ENCODE measurements around the gene TIE1. TPM values are rescaled to one million over a fixed set of nuclear protein-coding genes. Genes with fewer than 3 reads are reported as not detected.

TIE1 gene
- total and polyA plus RNA-seq, 2 of the 13 experiments (the other 11 are each of a cell fraction or from before 2014, with no cell fraction given), result 0.58 to 0.84 TPM

DNA sequence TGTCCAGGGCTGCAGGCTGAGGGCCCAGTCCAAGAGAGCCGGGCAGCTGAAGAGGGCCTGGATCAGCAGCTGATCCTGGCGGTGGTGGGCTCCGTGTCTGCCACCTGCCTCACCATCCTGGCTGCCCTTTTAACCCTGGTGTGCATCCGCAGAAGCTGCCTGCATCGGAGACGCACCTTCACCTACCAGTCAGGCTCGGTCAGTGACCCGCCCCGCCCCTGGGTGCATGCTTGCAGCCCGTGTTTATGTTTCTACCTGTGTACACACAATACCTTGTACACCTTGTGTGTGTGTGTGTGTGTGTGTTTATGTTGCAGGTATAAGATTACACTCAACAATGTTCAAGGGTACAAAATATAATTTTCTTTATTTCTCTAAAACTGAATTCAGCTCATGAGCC lies 13.0 kb downstream of the TIE1 start (continued):
- TF ChIP-seq, protein P1, sequence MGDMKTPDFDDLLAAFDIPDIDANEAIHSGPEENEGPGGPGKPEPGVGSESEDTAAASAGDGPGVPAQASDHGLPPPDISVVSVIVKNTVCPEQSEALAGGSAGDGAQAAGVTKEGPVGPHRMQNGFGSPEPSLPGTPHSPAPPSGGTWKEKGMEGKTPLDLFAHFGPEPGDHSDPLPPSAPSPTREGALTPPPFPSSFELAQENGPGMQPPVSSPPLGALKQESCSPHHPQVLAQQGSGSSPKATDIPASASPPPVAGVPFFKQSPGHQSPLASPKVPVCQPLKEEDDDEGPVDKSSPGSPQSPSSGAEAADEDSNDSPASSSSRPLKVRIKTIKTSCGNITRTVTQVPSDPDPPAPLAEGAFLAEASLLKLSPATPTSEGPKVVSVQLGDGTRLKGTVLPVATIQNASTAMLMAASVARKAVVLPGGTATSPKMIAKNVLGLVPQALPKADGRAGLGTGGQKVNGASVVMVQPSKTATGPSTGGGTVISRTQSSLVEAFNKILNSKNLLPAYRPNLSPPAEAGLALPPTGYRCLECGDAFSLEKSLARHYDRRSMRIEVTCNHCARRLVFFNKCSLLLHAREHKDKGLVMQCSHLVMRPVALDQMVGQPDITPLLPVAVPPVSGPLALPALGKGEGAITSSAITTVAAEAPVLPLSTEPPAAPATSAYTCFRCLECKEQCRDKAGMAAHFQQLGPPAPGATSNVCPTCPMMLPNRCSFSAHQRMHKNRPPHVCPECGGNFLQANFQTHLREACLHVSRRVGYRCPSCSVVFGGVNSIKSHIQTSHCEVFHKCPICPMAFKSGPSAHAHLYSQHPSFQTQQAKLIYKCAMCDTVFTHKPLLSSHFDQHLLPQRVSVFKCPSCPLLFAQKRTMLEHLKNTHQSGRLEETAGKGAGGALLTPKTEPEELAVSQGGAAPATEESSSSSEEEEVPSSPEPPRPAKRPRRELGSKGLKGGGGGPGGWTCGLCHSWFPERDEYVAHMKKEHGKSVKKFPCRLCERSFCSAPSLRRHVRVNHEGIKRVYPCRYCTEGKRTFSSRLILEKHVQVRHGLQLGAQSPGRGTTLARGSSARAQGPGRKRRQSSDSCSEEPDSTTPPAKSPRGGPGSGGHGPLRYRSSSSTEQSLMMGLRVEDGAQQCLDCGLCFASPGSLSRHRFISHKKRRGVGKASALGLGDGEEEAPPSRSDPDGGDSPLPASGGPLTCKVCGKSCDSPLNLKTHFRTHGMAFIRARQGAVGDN (CRISPR knock-in tag; IDR thresholded peaks at IDR 0.05), result peak; percentile 24; the same call in 1 of the 2 replicates
- TF ChIP-seq, protein P2, sequence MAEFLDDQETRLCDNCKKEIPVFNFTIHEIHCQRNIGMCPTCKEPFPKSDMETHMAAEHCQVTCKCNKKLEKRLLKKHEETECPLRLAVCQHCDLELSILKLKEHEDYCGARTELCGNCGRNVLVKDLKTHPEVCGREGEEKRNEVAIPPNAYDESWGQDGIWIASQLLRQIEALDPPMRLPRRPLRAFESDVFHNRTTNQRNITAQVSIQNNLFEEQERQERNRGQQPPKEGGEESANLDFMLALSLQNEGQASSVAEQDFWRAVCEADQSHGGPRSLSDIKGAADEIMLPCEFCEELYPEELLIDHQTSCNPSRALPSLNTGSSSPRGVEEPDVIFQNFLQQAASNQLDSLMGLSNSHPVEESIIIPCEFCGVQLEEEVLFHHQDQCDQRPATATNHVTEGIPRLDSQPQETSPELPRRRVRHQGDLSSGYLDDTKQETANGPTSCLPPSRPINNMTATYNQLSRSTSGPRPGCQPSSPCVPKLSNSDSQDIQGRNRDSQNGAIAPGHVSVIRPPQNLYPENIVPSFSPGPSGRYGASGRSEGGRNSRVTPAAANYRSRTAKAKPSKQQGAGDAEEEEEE (CRISPR knock-in tag; IDR thresholded peaks at IDR 0.05; ENCODE audit: borderline replicate concordance), result 0 out of 2 replicates have a peak, but pooled peaks have one; percentile 61
- TF ChIP-seq IKZF1 (IDR thresholded peaks at IDR 0.05), result no peak
- peak; percentile 41; the same call in 1 of the 2 replicates for TF ChIP-seq HOXA3 (CRISPR knock-in tag; IDR thresholded peaks at IDR 0.05)
- TF ChIP-seq, protein P3, sequence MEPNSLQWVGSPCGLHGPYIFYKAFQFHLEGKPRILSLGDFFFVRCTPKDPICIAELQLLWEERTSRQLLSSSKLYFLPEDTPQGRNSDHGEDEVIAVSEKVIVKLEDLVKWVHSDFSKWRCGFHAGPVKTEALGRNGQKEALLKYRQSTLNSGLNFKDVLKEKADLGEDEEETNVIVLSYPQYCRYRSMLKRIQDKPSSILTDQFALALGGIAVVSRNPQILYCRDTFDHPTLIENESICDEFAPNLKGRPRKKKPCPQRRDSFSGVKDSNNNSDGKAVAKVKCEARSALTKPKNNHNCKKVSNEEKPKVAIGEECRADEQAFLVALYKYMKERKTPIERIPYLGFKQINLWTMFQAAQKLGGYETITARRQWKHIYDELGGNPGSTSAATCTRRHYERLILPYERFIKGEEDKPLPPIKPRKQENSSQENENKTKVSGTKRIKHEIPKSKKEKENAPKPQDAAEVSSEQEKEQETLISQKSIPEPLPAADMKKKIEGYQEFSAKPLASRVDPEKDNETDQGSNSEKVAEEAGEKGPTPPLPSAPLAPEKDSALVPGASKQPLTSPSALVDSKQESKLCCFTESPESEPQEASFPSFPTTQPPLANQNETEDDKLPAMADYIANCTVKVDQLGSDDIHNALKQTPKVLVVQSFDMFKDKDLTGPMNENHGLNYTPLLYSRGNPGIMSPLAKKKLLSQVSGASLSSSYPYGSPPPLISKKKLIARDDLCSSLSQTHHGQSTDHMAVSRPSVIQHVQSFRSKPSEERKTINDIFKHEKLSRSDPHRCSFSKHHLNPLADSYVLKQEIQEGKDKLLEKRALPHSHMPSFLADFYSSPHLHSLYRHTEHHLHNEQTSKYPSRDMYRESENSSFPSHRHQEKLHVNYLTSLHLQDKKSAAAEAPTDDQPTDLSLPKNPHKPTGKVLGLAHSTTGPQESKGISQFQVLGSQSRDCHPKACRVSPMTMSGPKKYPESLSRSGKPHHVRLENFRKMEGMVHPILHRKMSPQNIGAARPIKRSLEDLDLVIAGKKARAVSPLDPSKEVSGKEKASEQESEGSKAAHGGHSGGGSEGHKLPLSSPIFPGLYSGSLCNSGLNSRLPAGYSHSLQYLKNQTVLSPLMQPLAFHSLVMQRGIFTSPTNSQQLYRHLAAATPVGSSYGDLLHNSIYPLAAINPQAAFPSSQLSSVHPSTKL (CRISPR knock-in tag; IDR thresholded peaks at IDR 0.05), result 0 out of 2 replicates have a peak, but pooled peaks have one; percentile 39
- peak; percentile 64; the same call in 1 of the 2 replicates for TF ChIP-seq SALL1 (CRISPR knock-in tag; IDR thresholded peaks at IDR 0.05)
- no peak for TF ChIP-seq ZNF12 (CRISPR knock-in tag; IDR thresholded peaks at IDR 0.05)
- TF ChIP-seq, protein P4, sequence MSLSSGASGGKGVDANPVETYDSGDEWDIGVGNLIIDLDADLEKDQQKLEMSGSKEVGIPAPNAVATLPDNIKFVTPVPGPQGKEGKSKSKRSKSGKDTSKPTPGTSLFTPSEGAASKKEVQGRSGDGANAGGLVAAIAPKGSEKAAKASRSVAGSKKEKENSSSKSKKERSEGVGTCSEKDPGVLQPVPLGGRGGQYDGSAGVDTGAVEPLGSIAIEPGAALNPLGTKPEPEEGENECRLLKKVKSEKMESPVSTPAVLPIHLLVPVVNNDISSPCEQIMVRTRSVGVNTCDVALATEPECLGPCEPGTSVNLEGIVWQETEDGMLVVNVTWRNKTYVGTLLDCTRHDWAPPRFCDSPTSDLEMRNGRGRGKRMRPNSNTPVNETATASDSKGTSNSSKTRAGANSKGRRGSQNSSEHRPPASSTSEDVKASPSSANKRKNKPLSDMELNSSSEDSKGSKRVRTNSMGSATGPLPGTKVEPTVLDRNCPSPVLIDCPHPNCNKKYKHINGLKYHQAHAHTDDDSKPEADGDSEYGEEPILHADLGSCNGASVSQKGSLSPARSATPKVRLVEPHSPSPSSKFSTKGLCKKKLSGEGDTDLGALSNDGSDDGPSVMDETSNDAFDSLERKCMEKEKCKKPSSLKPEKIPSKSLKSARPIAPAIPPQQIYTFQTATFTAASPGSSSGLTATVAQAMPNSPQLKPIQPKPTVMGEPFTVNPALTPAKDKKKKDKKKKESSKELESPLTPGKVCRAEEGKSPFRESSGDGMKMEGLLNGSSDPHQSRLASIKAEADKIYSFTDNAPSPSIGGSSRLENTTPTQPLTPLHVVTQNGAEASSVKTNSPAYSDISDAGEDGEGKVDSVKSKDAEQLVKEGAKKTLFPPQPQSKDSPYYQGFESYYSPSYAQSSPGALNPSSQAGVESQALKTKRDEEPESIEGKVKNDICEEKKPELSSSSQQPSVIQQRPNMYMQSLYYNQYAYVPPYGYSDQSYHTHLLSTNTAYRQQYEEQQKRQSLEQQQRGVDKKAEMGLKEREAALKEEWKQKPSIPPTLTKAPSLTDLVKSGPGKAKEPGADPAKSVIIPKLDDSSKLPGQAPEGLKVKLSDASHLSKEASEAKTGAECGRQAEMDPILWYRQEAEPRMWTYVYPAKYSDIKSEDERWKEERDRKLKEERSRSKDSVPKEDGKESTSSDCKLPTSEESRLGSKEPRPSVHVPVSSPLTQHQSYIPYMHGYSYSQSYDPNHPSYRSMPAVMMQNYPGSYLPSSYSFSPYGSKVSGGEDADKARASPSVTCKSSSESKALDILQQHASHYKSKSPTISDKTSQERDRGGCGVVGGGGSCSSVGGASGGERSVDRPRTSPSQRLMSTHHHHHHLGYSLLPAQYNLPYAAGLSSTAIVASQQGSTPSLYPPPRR (CRISPR knock-in tag; IDR thresholded peaks at IDR 0.05; ENCODE audit: borderline replicate concordance), result peak; percentile 23; the same call in 1 of the 2 replicates
- peak; percentile 35; the same call in 1 of the 2 replicates for TF ChIP-seq GATAD2A (CRISPR knock-in tag; IDR thresholded peaks at IDR 0.05)
- TF ChIP-seq, protein P5, sequence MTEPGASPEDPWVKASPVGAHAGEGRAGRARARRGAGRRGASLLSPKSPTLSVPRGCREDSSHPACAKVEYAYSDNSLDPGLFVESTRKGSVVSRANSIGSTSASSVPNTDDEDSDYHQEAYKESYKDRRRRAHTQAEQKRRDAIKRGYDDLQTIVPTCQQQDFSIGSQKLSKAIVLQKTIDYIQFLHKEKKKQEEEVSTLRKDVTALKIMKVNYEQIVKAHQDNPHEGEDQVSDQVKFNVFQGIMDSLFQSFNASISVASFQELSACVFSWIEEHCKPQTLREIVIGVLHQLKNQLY (CRISPR knock-in tag; IDR thresholded peaks at IDR 0.05), result peak; percentile 84
- 0 out of 2 replicates have a peak, but pooled peaks have one; percentile 23 for TF ChIP-seq MED1 (CRISPR knock-in tag; IDR thresholded peaks at IDR 0.05)
- TF ChIP-seq IKZF4 (CRISPR knock-in tag; IDR thresholded peaks at IDR 0.05; ENCODE audit: borderline replicate concordance, low read depth, not compliant biosample characterization), result no peak
- TF ChIP-seq FOXK1 (CRISPR knock-in tag; IDR thresholded peaks at IDR 0.05; ENCODE audit: borderline replicate concordance, low read depth), result peak; percentile 68; the same call in 1 of the 2 replicates

Data from HepG2 (cell line).